Gastrocnemius medialis (tissue), 4 donors: Measurements from ENCODE around the gene PROS1. TPM values are rescaled to one million over a fixed set of nuclear protein-coding genes. Genes with fewer than 3 reads are reported as not detected.

Experiments
- total RNA-seq, 4 donors: library from RNA; depleted of rRNA; stranded (reverse); fragments of >200 nt; gene quantifications; one replicate each; pipeline versions ENCODE4 v1.1.0 to v1.2.3, GENCODE V29; 2016

PROS1 gene
- total RNA-seq, 4 donors from 2014 or later: 5.0 to 8.3 (median 7.6) TPM

Other genes with a start within 250 kb of the PROS1 start
- gene ARL13B, start 6.3 kb upstream of the PROS1 start, total RNA-seq: 1 to 10 TPM; 1.2 to 2.7 (median 1.4) TPM
- not detected for gene STX19, start 54.7 kb upstream of the PROS1 start, total RNA-seq
- gene DHFR2, start 89.0 kb upstream of the PROS1 start, total RNA-seq: 1 to 10 TPM; 1.2 to 2.1 (median 1.4) TPM
- 1 to 10 TPM; 1.4 to 2.5 (median 2.1) TPM for gene NSUN3, start 89.2 kb upstream of the PROS1 start, total RNA-seq